AG09319 (cell line): Measurements from ENCODE around the gene RPS6KA2.

Experiments used
- DNase-seq: peaks from one replicate; pipeline ENCODE4 v3.0.0-alpha.2; 2010; ENCODE audit warnings: low read depth; ENCODE audit errors: extremely low read depth
- CTCF ChIP-seq: IDR thresholded peaks from 2 replicates; pipeline ENCODE4 v1.5.1; 2011; ENCODE audit warnings: low read depth, mild to moderate bottlenecking, inconsistent platforms, low read length, moderate library complexity

RPS6KA2 gene

GRCh38 chr6:166627033-166627874 is at the start of gene RPS6KA2:
RPS6KA2 (minus strand) TSS chr6:166627251; CDS start chr6:166627019, 232 bp downstream.
- TF ChIP-seq CTCF, result no peak; the same call in 1 of the 2 replicates
- DNase-seq, result peak; percentile 99

- TF ChIP-seq CTCF, result no peak
- no peak for DNase-seq
Observed at GRCh38 chr6:166676270-166676860, 49.3 kb upstream of the RPS6KA2 start.

DNA sequence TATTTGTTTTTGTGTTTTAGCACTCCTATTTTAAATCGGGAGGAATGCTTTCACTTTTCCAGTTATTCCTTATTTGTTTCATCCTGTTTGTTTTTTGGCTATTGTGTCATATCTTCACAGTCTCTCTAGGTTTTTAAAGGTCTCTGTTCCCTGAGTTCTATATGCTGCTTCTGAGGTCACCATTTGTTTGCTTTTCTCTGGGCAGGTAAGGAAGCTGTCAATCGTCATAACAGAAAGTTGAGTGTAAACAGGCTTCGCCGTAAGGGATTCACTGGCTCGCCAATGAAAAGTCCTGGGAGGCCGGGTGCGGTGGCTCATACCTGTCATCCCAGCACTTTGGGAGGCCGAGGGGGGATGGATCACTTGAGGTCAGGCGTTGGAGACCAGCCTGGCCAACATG is 48.7 kb upstream of the RPS6KA2 start:
- no peak for DNase-seq
- no peak for TF ChIP-seq CTCF

- no peak for DNase-seq
- TF ChIP-seq CTCF, result no peak
Observed at GRCh38 chr6:166673309-166673708, 46.3 kb upstream of the RPS6KA2 start.

- no peak for DNase-seq
- TF ChIP-seq CTCF, result no peak
Observed at GRCh38 chr6:166672624-166673206, 45.7 kb upstream of the RPS6KA2 start.

GRCh38 chr6:166672146-166672545 is 45.1 kb upstream of the RPS6KA2 start:
- no peak for DNase-seq
- TF ChIP-seq CTCF, result no peak

- DNase-seq, result no peak
- no peak for TF ChIP-seq CTCF
Observed at GRCh38 chr6:166671434-166672081, 44.5 kb upstream of the RPS6KA2 start.
